ENCODE measurements around the gene GNB2. TPM values are rescaled to one million over a fixed set of nuclear protein-coding genes. Genes with fewer than 3 reads are reported as not detected.

The GNB2 gene
- total and polyA plus RNA-seq, 2 of the 13 experiments (the other 11 are each of a cell fraction or from before 2014, with no cell fraction given): 48.3 to 67.1 TPM

- no peak for TF ChIP-seq HNF4G (IDR thresholded peaks at IDR 0.05; ENCODE audit: borderline replicate concordance, low read depth, low read length)
- TF ChIP-seq HNF4G (CRISPR knock-in tag; IDR thresholded peaks at IDR 0.05; ENCODE audit: borderline replicate concordance, low read depth): no peak
- TF ChIP-seq FOXM1 (CRISPR knock-in tag; IDR thresholded peaks at IDR 0.05): no peak
- TF ChIP-seq CCAR2 (optimal IDR thresholded peaks at IDR 0.05; ENCODE audit: low read depth, low read length): no peak
- no peak for TF ChIP-seq ZZZ3 (CRISPR knock-in tag; IDR thresholded peaks at IDR 0.05; ENCODE audit: borderline replicate concordance)
- no peak for TF ChIP-seq ZNF17 (CRISPR knock-in tag; IDR thresholded peaks at IDR 0.05)
- TF ChIP-seq ZKSCAN5 (CRISPR knock-in tag; IDR thresholded peaks at IDR 0.05): no peak
- TF ChIP-seq ZMAT5 (CRISPR knock-in tag; IDR thresholded peaks at IDR 0.05; ENCODE audit: borderline replicate concordance, low read depth): no peak
- no peak for TF ChIP-seq ZSCAN30 (CRISPR knock-in tag; IDR thresholded peaks at IDR 0.05)
- no peak for TF ChIP-seq SYNCRIP (IDR thresholded peaks at IDR 0.05; ENCODE audit: insufficient read depth, low read depth, low read length)
- peak; percentile 67; the same call in 1 of the 2 replicates for TF ChIP-seq REPIN1 (CRISPR knock-in tag; IDR thresholded peaks at IDR 0.05; ENCODE audit: borderline replicate concordance, low read depth)
- no peak for TF ChIP-seq SRSF1 (optimal IDR thresholded peaks at IDR 0.05; ENCODE audit: low read depth, low read length)
- TF ChIP-seq, protein P1, sequence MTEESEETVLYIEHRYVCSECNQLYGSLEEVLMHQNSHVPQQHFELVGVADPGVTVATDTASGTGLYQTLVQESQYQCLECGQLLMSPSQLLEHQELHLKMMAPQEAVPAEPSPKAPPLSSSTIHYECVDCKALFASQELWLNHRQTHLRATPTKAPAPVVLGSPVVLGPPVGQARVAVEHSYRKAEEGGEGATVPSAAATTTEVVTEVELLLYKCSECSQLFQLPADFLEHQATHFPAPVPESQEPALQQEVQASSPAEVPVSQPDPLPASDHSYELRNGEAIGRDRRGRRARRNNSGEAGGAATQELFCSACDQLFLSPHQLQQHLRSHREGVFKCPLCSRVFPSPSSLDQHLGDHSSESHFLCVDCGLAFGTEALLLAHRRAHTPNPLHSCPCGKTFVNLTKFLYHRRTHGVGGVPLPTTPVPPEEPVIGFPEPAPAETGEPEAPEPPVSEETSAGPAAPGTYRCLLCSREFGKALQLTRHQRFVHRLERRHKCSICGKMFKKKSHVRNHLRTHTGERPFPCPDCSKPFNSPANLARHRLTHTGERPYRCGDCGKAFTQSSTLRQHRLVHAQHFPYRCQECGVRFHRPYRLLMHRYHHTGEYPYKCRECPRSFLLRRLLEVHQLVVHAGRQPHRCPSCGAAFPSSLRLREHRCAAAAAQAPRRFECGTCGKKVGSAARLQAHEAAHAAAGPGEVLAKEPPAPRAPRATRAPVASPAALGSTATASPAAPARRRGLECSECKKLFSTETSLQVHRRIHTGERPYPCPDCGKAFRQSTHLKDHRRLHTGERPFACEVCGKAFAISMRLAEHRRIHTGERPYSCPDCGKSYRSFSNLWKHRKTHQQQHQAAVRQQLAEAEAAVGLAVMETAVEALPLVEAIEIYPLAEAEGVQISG (CRISPR knock-in tag; IDR thresholded peaks at IDR 0.05): peak; percentile 47; the same call in 1 of the 2 replicates
- no peak for TF ChIP-seq ZNF333 (CRISPR knock-in tag; IDR thresholded peaks at IDR 0.05; ENCODE audit: borderline replicate concordance)
- TF ChIP-seq NFIB (CRISPR knock-in tag; IDR thresholded peaks at IDR 0.05; ENCODE audit: borderline replicate concordance): no peak; the same call in 1 of the 2 replicates
- peak; percentile 68; the same call in 1 of the 2 replicates for TF ChIP-seq LCORL (IDR thresholded peaks at IDR 0.05)
- no peak for TF ChIP-seq LCORL (CRISPR knock-in tag; IDR thresholded peaks at IDR 0.05)
- no peak for TF ChIP-seq TBL1XR1 (IDR thresholded peaks at IDR 0.05; ENCODE audit: borderline replicate concordance, low read length, partially characterized antibody)
- no peak for TF ChIP-seq CSRNP1 (CRISPR knock-in tag; IDR thresholded peaks at IDR 0.05)
- TF ChIP-seq EED (CRISPR knock-in tag; IDR thresholded peaks at IDR 0.05): no peak
- TF ChIP-seq ZNF878 (CRISPR knock-in tag; IDR thresholded peaks at IDR 0.05): no peak
- TF ChIP-seq KLF13 (CRISPR knock-in tag; IDR thresholded peaks at IDR 0.05): no peak
- TF ChIP-seq ZNF761 (CRISPR knock-in tag; conservative IDR thresholded peaks at IDR 0.05): no peak
- TF ChIP-seq MATR3 (CRISPR knock-in tag; IDR thresholded peaks at IDR 0.05): no peak
- no peak for TF ChIP-seq HNRNPL (IDR thresholded peaks at IDR 0.05; ENCODE audit: low read depth, low read length)
- TF ChIP-seq GTF3A (CRISPR knock-in tag; conservative IDR thresholded peaks at IDR 0.05): no peak
These were observed 33.3 kb downstream of the GNB2 start (continued) for GRCh38 chr7:100706672-100707311.
